HK-2 (cell line): ENCODE results near the gene PERCC1.
"Not testable (repeated sequence)": the region's sequence is repeated elsewhere in the genome, so short reads cannot be mapped to it uniquely, and the experiment has no call there.

ENCODE experiments used
- DNase-seq: peaks from one replicate; pipeline ENCODE4 v3.0.0-alpha.2; 2018; ENCODE audit not compliant: unreplicated experiment

The PERCC1 gene

GRCh38 chr16:1434644-1435592, 4.0 kb downstream of the PERCC1 start:
- DNase-seq: no peak

- DNase-seq: no peak
Observed at GRCh38 chr16:1435921-1436697, 5.2 kb downstream of the PERCC1 start.

- DNase-seq: no peak
Observed at GRCh38 chr16:1436731-1437355, 6.0 kb downstream of the PERCC1 start.

GRCh38 chr16:1437606-1438005, 6.7 kb downstream of the PERCC1 start:
- DNase-seq: no peak

GRCh38 chr16:1438229-1439057, 7.6 kb downstream of the PERCC1 start:
- DNase-seq: no peak

GRCh38 chr16:1439058-1439698, 8.3 kb downstream of the PERCC1 start:
- no peak for DNase-seq

- not testable (repeated sequence) for DNase-seq
Observed at GRCh38 chr16:1439699-1440074, 8.8 kb downstream of the PERCC1 start.

- no peak for DNase-seq
Observed at GRCh38 chr16:1441391-1441829, 10.5 kb downstream of the PERCC1 start.

GRCh38 chr16:1442697-1443096, 11.8 kb downstream of the PERCC1 start:
- DNase-seq: no peak

- DNase-seq: no peak
Observed at GRCh38 chr16:1443403-1443973, 12.6 kb downstream of the PERCC1 start.

- DNase-seq: no peak
Observed at GRCh38 chr16:1443980-1444729, 13.3 kb downstream of the PERCC1 start, which contains the start of gene CCDC154. TSS of gene CCDC154 (minus strand) at chr16:1444556. CDS start at chr16:1444322, 234 bp downstream.

- no peak for DNase-seq
Observed at GRCh38 chr16:1444730-1445517, 14.0 kb downstream of the PERCC1 start.

- no peak for DNase-seq
Observed at GRCh38 chr16:1445518-1446203, 14.8 kb downstream of the PERCC1 start.

- DNase-seq: no peak
Observed at GRCh38 chr16:1446296-1447080, 15.6 kb downstream of the PERCC1 start.

- DNase-seq: no peak
Observed at GRCh38 chr16:1447965-1448364, 17.1 kb downstream of the PERCC1 start.

- no peak for DNase-seq
Observed at GRCh38 chr16:1448536-1449116, 17.7 kb downstream of the PERCC1 start.

GRCh38 chr16:1449201-1449788, 18.4 kb downstream of the PERCC1 start:
- no peak for DNase-seq
